ENCODE data around the gene TOX4.

TOX4 gene

GRCh38 chr14:21534576-21534975, 57.6 kb downstream of the TOX4 start:
- TF ChIP-seq CTCF (IDR thresholded peaks at IDR 0.05; ENCODE audit: insufficient read depth, low read depth, low read length, missing control alignments), result no peak
- H3K4me3 ChIP-seq (ENCODE audit: low read depth, low read length), result no peak overlapping the region
- no peak for DNase-seq (ENCODE audit: low read depth)

GRCh38 chr14:21535545-21536417, 58.8 kb downstream of the TOX4 start:
- DNase-seq (ENCODE audit: low read depth), result no peak
- no peak overlapping the region for H3K4me3 ChIP-seq (ENCODE audit: low read depth, low read length)
- no peak for TF ChIP-seq CTCF (IDR thresholded peaks at IDR 0.05; ENCODE audit: insufficient read depth, low read depth, low read length, missing control alignments)

- DNase-seq (ENCODE audit: low read depth), result no peak
- no peak for TF ChIP-seq CTCF (IDR thresholded peaks at IDR 0.05; ENCODE audit: insufficient read depth, low read depth, low read length, missing control alignments)
- H3K4me3 ChIP-seq (ENCODE audit: low read depth, low read length), result no peak overlapping the region
Observed at GRCh38 chr14:21536418-21537089, 59.6 kb downstream of the TOX4 start.

GRCh38 chr14:21537090-21537424, 60.1 kb downstream of the TOX4 start:
- no peak for TF ChIP-seq CTCF (IDR thresholded peaks at IDR 0.05; ENCODE audit: insufficient read depth, low read depth, low read length, missing control alignments)
- DNase-seq (ENCODE audit: low read depth), result no peak
- no peak overlapping the region for H3K4me3 ChIP-seq (ENCODE audit: low read depth, low read length)

GRCh38 chr14:21539189-21539940, 62.4 kb downstream of the TOX4 start:
- no peak overlapping the region for H3K4me3 ChIP-seq (ENCODE audit: low read depth, low read length)
- TF ChIP-seq CTCF (IDR thresholded peaks at IDR 0.05; ENCODE audit: insufficient read depth, low read depth, low read length, missing control alignments), result no peak

GRCh38 chr14:21541413-21542074, 64.5 kb downstream of the TOX4 start:
- H3K4me3 ChIP-seq (ENCODE audit: low read depth, low read length), result no peak overlapping the region
- no peak for DNase-seq (ENCODE audit: low read depth)
- TF ChIP-seq CTCF (IDR thresholded peaks at IDR 0.05; ENCODE audit: insufficient read depth, low read depth, low read length, missing control alignments), result no peak

More at GRCh38 chr14:21539189-21539940, 62.4 kb downstream of the TOX4 start:
- DNase-seq (ENCODE audit: low read depth), result no peak

Data from GM12865 (cell line).